ENCODE results near the gene TLNRD1.

DNA sequence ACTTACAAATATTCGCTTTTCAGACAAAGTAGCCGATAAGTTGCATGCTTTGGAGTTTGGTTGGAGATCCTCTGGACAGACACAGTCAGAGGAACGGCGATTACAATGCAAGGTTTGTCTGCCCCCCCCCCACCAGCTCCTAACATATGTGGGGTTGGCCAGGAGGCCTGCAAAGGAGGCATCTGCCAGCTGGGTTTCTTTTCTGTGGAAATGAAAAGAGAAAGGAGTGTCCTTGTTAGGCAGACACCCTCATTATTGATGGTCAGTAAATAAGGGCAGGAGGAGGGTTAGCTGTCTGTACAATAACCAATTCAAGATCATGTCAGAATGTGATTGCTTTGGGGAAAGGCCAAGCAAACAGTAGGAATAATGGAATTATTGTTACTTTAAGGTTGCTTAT lies 49.1 kb downstream of the TLNRD1 start:
- no peak for TF ChIP-seq CTCF (optimal IDR thresholded peaks at IDR 0.05 in 1 of 3, IDR thresholded peaks at IDR 0.05 in 1 of 3, conservative IDR thresholded peaks at IDR 0.05 in 1 of 3; ENCODE audit: extremely low read depth in 1 of 3, insufficient read depth in 2 of 3, low read length in 3 of 3)
- no peak for TF ChIP-seq EZH2 (IDR thresholded peaks at IDR 0.05; ENCODE audit: low read length)

Measured in keratinocyte (primary cell).